Right atrium auricular region (tissue), 2 donors: ENCODE data around the gene USP28. TPM values are rescaled to one million over a fixed set of nuclear protein-coding genes. Genes with fewer than 3 reads are reported as not detected.

Source experiments
- DNase-seq: peaks from one replicate; pipeline ENCODE4 v3.0.0-alpha.2; 2019; ENCODE audit warnings: low spot score
- H3K27ac ChIP-seq, 2 donors: fragments of 200-600 bp; sonication (generic); 1 replicate in 1 of 2; 2 replicates in 1 of 2; pipeline ENCODE4 v1.5.1; 2016 to 2019
- H3K27me3 ChIP-seq, 2 donors: fragments of 200-600 bp; sonication (generic); one replicate each; pipeline versions ENCODE4 v1.5.1 to v1.6.0; 2017 to 2019
- H3K36me3 ChIP-seq: fragments of 200-600 bp; sonication (generic); one replicate; pipeline ENCODE4 v1.5.1; 2016
- H3K4me1 ChIP-seq, 2 donors: fragments of 200-600 bp; sonication (generic); one replicate each; pipeline versions ENCODE4 v1.5.1 to v1.6.0; 2017 to 2019
- H3K4me3 ChIP-seq, 2 donors: fragments of 200-600 bp; sonication (generic); 1 replicate in 1 of 2; 2 replicates in 1 of 2; pipeline ENCODE4 v1.5.1; 2017 to 2019; ENCODE audit warnings: mild to moderate bottlenecking in 1 of 2, moderate library complexity in 1 of 2
- H3K9me3 ChIP-seq, 2 donors: fragments of 200-600 bp; sonication (generic); one replicate each; pipeline ENCODE4 v1.5.1; 2019
- CTCF ChIP-seq, 2 donors: fragments of 200-600 bp; sonication (generic); IDR thresholded peaks; one replicate each; pipeline ENCODE4 v1.5.1; 2019; ENCODE audit warnings: antibody characterized with exemption in 2 of 2
- total RNA-seq, 2 donors: library from RNA; depleted of rRNA; stranded (reverse); fragments of >200 nt; gene quantifications; one replicate each; pipeline ENCODE4 v1.1.0, GENCODE V29; 2016

The USP28 gene
- total RNA-seq, 2 donors from 2014 or later: 116 to 135 TPM

- Histone ChIP-seq H3K36me3 (no peaks in the 10 kb centered on the region), H3K9me3 (no peaks in the 10 kb centered on the region), H3K4me3 (peak overlapping the region; percentile 79 to 95), H3K4me1 (peaks cover 0 to 28% of the 10 kb centered on the region in 2 donors), H3K27ac (peak overlapping the region; percentile 88 to 97), H3K27me3 (no peaks in the 10 kb centered on the region)
- TF ChIP-seq CTCF (IDR thresholded peaks at IDR 0.05): no peak
- DNase-seq: no peak
Measured at GRCh38 chr11:113874581-113875233, 665 bp downstream of the USP28 start.

GRCh38 chr11:113874096-113874495, 1.3 kb downstream of the USP28 start:
- Histone ChIP-seq H3K4me3 (peak overlapping the region; percentile 79 to 95), H3K36me3 (no peaks in the 10 kb centered on the region), H3K27ac (peak overlapping the region; percentile 88 to 97), H3K4me1 (peaks cover 0 to 28% of the 10 kb centered on the region in 2 donors), H3K9me3 (no peaks in the 10 kb centered on the region), H3K27me3 (no peaks in the 10 kb centered on the region)
- no peak for TF ChIP-seq CTCF (IDR thresholded peaks at IDR 0.05)
- no peak for DNase-seq

GRCh38 chr11:113873236-113873626, 2.1 kb downstream of the USP28 start:
- Histone ChIP-seq H3K4me3 (peak overlapping the region; percentile 79 to 95), H3K36me3 (no peaks in the 10 kb centered on the region), H3K9me3 (no peaks in the 10 kb centered on the region), H3K4me1 (peaks cover 0 to 28% of the 10 kb centered on the region in 2 donors), H3K27ac (peak overlapping the region; percentile 88 to 97), H3K27me3 (no peaks in the 10 kb centered on the region)
- peak; percentile 73 for DNase-seq
- no peak for TF ChIP-seq CTCF (IDR thresholded peaks at IDR 0.05)

GRCh38 chr11:113871336-113871735, 4.0 kb downstream of the USP28 start:
- H3K4me1 ChIP-seq: peaks cover 0 to 33% of the 10 kb centered on the region in 2 donors
- H3K27ac ChIP-seq: peak overlapping the region; percentile 88 to 97
- H3K9me3 ChIP-seq: no peaks in the 10 kb centered on the region
- no peaks in the 10 kb centered on the region for H3K36me3 ChIP-seq
- no peak for DNase-seq
- TF ChIP-seq CTCF (IDR thresholded peaks at IDR 0.05): no peak
- H3K27me3 ChIP-seq: no peaks in the 10 kb centered on the region
- H3K4me3 ChIP-seq: peak overlapping the region in 1 of 2 donors; percentile 12

- Histone ChIP-seq H3K4me1 (peaks cover 0 to 23% of the 10 kb centered on the region in 2 donors), H3K27ac (no peak overlapping the region), H3K4me3 (no peak overlapping the region), H3K9me3 (no peaks in the 10 kb centered on the region), H3K27me3 (no peaks in the 10 kb centered on the region), H3K36me3 (no peaks in the 10 kb centered on the region)
- no peak for TF ChIP-seq CTCF (IDR thresholded peaks at IDR 0.05)
- no peak for DNase-seq
Measured at GRCh38 chr11:113867843-113868503, 7.4 kb downstream of the USP28 start.
